IMR-90 (cell line): ENCODE data around the gene CTBP1. TPM values are rescaled to one million over a fixed set of nuclear protein-coding genes. Genes with fewer than 3 reads are reported as not detected.

Source experiments
- ATAC-seq: fragments of 200-7000 bp; cut with Tn5 transposase; 2 replicates; pipeline ENCODE4 v1.9.1; 2020; ENCODE audit warnings: low read depth, mild to moderate bottlenecking, moderate library complexity
- BruUV-seq: library from RNA; stranded (reverse); fragments of 400-500 nt; replicated peaks from 2 replicates; lab custom pipeline; 2021; lab: Mats Ljungman, UMichigan
- CTCF ChIA-PET: fragments of 300-600 bp; formaldehyde crosslinking; extraction: SDS; loops from one replicate; lab custom pipeline; 2021; ENCODE audit warnings: antibody characterized with exemption; lab: Yijun Ruan, JAX
- POLR2A ChIA-PET: fragments of 300-600 bp; sonication (Branson Sonifier 250); formaldehyde crosslinking; loops from one replicate; lab custom pipeline; 2022; ENCODE audit warnings: antibody characterized with exemption; ENCODE audit not compliant: unreplicated experiment; lab: Charles Lee
- DNase-seq: peaks from one replicate; pipeline ENCODE4 v3.0.0; 2013
- H2AFZ ChIP-seq: replicated peaks from 2 replicates; pipeline ENCODE3; 2013; ENCODE audit warnings: low read length, mild to moderate bottlenecking; ENCODE audit not compliant: poor library complexity
- H2AK5ac ChIP-seq: 2 replicates; pipeline ENCODE4 v1.6.1; 2013; ENCODE audit warnings: low read depth, low read length, inconsistent platforms
- H2AK9ac ChIP-seq: replicated peaks from 2 replicates; pipeline ENCODE3; 2013; ENCODE audit warnings: mild to moderate bottlenecking, low read depth, low read length, moderate library complexity; ENCODE audit not compliant: poor library complexity
- H2BK120ac ChIP-seq: 2 replicates; pipeline ENCODE4 v1.6.1; 2013; ENCODE audit warnings: low read depth, low read length, inconsistent platforms
- H2BK15ac ChIP-seq: 3 replicates; pipeline ENCODE4 v1.6.1; 2013; ENCODE audit warnings: low read depth, low read length, inconsistent platforms
- H2BK20ac ChIP-seq: 2 replicates; pipeline ENCODE4 v1.6.1; 2013; ENCODE audit warnings: low read depth, mild to moderate bottlenecking, inconsistent platforms, low read length, moderate library complexity
- H2BK5ac ChIP-seq: 2 replicates; pipeline ENCODE4 v1.6.1; 2013; ENCODE audit warnings: mild to moderate bottlenecking, low read depth, low read length, inconsistent platforms; ENCODE audit not compliant: poor library complexity, severe bottlenecking
- H3K14ac ChIP-seq: replicated peaks from 2 replicates; pipeline ENCODE4 v1.6.1; 2013; ENCODE audit warnings: low read depth, low read length, inconsistent platforms
- H3K18ac ChIP-seq: 2 replicates; pipeline ENCODE4 v1.6.1; 2013; ENCODE audit warnings: low read depth, low read length, control low read depth
- H3K23ac ChIP-seq: 2 replicates; pipeline ENCODE4 v1.6.1; 2013; ENCODE audit warnings: low read depth, low read length, inconsistent platforms
- H3K27ac ChIP-seq: 2 replicates; pipeline ENCODE4 v1.5.1; 2013; ENCODE audit warnings: mild to moderate bottlenecking, control low read depth, low read length; ENCODE audit not compliant: insufficient read depth
- H3K27me3 ChIP-seq: 2 replicates; pipeline ENCODE4 v1.6.1; 2013; ENCODE audit warnings: low read length; ENCODE audit not compliant: control insufficient read depth, insufficient read depth
- H3K36me3 ChIP-seq: 2 replicates; pipeline ENCODE4 v1.6.1; 2013; ENCODE audit warnings: low read length, mixed read lengths; ENCODE audit not compliant: control insufficient read depth, insufficient read depth
- H3K4ac ChIP-seq: 2 replicates; pipeline ENCODE4 v1.6.1; 2013; ENCODE audit warnings: low read depth, low read length, inconsistent platforms
- H3K4me1 ChIP-seq: 2 replicates; pipeline ENCODE4 v1.6.1; 2013; ENCODE audit warnings: low read length, mixed read lengths; ENCODE audit not compliant: control insufficient read depth, insufficient read depth
- H3K4me2 ChIP-seq: 2 replicates; pipeline ENCODE4 v1.6.1; 2013; ENCODE audit warnings: low read depth, mild to moderate bottlenecking, control low read depth, low read length, moderate library complexity
- H3K4me3 ChIP-seq: 2 replicates; pipeline ENCODE4 v1.5.1; 2013; ENCODE audit warnings: low read depth, mild to moderate bottlenecking, control low read depth, low read length, moderate library complexity; ENCODE audit not compliant: insufficient read depth
- H3K56ac ChIP-seq: 2 replicates; pipeline ENCODE4 v1.6.1; 2013; ENCODE audit warnings: low read length, inconsistent platforms; ENCODE audit not compliant: insufficient read depth; ENCODE audit errors: extremely low read depth
- H3K79me1 ChIP-seq, 2 experiments: 2 replicates each; pipeline ENCODE4 v1.6.1; 2013; ENCODE audit warnings: low read length in 2 of 2, inconsistent platforms in 1 of 2, low read depth in 1 of 2
- H3K9ac ChIP-seq: 2 replicates; pipeline ENCODE4 v1.6.1; 2013; ENCODE audit warnings: low read depth, low read length, control low read depth
- H3K9me1 ChIP-seq: 2 replicates; pipeline ENCODE4 v1.6.1; 2013; ENCODE audit warnings: low read length, inconsistent platforms; ENCODE audit not compliant: insufficient read depth
- H3K9me3 ChIP-seq: 2 replicates; pipeline ENCODE4 v1.6.1; 2013; ENCODE audit warnings: low read length; ENCODE audit not compliant: control insufficient read depth, insufficient read depth
- H4K20me1 ChIP-seq: 2 replicates; pipeline ENCODE4 v1.6.1; 2013; ENCODE audit warnings: low read length, inconsistent platforms; ENCODE audit not compliant: insufficient read depth
- H4K5ac ChIP-seq: 2 replicates; pipeline ENCODE4 v1.6.1; 2013; ENCODE audit warnings: mild to moderate bottlenecking, low read depth, low read length, control low read depth
- H4K8ac ChIP-seq, 2 experiments: 2 replicates each; pipeline ENCODE4 v1.6.1; 2013; ENCODE audit warnings: low read depth in 2 of 2, low read length in 2 of 2, control low read depth in 1 of 2, inconsistent platforms in 1 of 2
- H4K91ac ChIP-seq: 2 replicates; pipeline ENCODE4 v1.6.1; 2013; ENCODE audit warnings: low read depth, low read length, inconsistent platforms; ENCODE audit not compliant: insufficient read depth
- MAZ ChIP-seq: IDR thresholded peaks from 2 replicates; pipeline ENCODE4 v1.6.1; 2012; ENCODE audit warnings: low read depth, mild to moderate bottlenecking, low read length, improper control_type of control experiment, moderate library complexity, borderline replicate concordance
- MXI1 ChIP-seq: IDR thresholded peaks from 2 replicates; pipeline ENCODE4 v1.6.1; 2012; ENCODE audit warnings: low read depth, mild to moderate bottlenecking, low read length, moderate library complexity, borderline replicate concordance
- POLR2A ChIP-seq: IDR thresholded peaks from 2 replicates; pipeline ENCODE4 v1.6.1; 2012; ENCODE audit warnings: mild to moderate bottlenecking, low read depth, low read length
- RFX5 ChIP-seq: IDR thresholded peaks from 2 replicates; pipeline ENCODE4 v1.8.0; 2012; ENCODE audit warnings: low read depth, mild to moderate bottlenecking, low read length, moderate library complexity
- SMC3 ChIP-seq: fragments of 150-350 bp; IDR thresholded peaks from 2 replicates; pipeline ENCODE4 v1.6.1; 2016; ENCODE audit warnings: low read depth, mild to moderate bottlenecking, antibody characterized with exemption, low read length, moderate library complexity
- WGBS, 2 experiments: methylation state at CpG; one replicate each; pipeline versions ENCODE4 v1.1.5 to v1.1.7; 2013; ENCODE audit warnings: missing lambda C conversion rate in 2 of 2; ENCODE audit not compliant: insufficient read length in 1 of 2; ENCODE audit errors: extremely low coverage in 2 of 2; 5-methylcytosine and 5-hydroxymethylcytosine counted together
- dilution Hi-C: fragments of 300-500 bp; cut with HindIII; formaldehyde crosslinking; loops from one replicate; pipeline ENCODE4 v1.14.3; 2018; ENCODE audit warnings: low sequenced_read_pairs; ENCODE audit not compliant: unreplicated experiment
- in situ Hi-C: fragments of 300-500 bp; cut with MboI; formaldehyde crosslinking; loops from 3 replicates; pipeline ENCODE4 v1.14.3; 2019; ENCODE audit warnings: low sequenced_read_pairs, inconsistent platforms, mixed read lengths
- intact Hi-C: fragments of 100-400 bp; cut with micrococcal nuclease; formaldehyde crosslinking; loops from 2 replicates; pipeline ENCODE4 v1.10.0; 2022
- polyA plus RNA-seq, 3 experiments: library from polyadenylated mRNA; depleted of rRNA; stranded (reverse); fragments of >200 nt; gene quantifications; 2 replicates each; pipeline ENCODE4 v1.2.3, GENCODE V29; 2012; ENCODE audit warnings: low replicate concordance in 1 of 3
- total RNA-seq: library from RNA; depleted of rRNA; stranded (reverse); fragments of >200 nt; gene quantifications from 2 replicates; pipeline ENCODE4 v1.2.3, GENCODE V29; 2012

The CTBP1 gene
- total and polyA plus RNA-seq, 2 of the 4 experiments (the other 2 are of a cell fraction): 147 to 212 TPM

GRCh38 chr4:1194010-1194900 is 54.7 kb downstream of the CTBP1 start:
- WGBS, 2 experiments: 50% methylated on average over 15 of the region's 52 CpGs; no CpG with 5 or more reads in 1 of the 2 experiments
- intact Hi-C loops (no loop called here), dilution Hi-C loops (no loop called here), in situ Hi-C loops (no loop called here)
- Histone ChIP-seq H2AFZ (peak overlapping the region; percentile 74), H2BK120ac (peak overlapping the region; percentile 94), H2AK5ac (peak overlapping the region; percentile 98), H3K23ac (no peak overlapping the region; the same call in 1 of the 2 replicates), H3K56ac (no peak overlapping the region), H3K36me3 (no peaks in the 10 kb centered on the region; the same call in 1 of the 2 replicates), H2BK20ac (peak overlapping the region; percentile 79), H2AK9ac (peak overlapping the region; percentile 81), H3K79me1 (peaks cover 0 to 39% of the 10 kb centered on the region in 2 experiments; a peak in 2 of 4 replicates), H2BK5ac (peak overlapping the region; percentile 96), H4K91ac (peak overlapping the region; percentile 96), H3K4me2 (no peak overlapping the region), H3K14ac (peak overlapping the region; percentile 60), H3K4me3 (no peak overlapping the region), H3K4ac (peak overlapping the region; percentile 92), H2BK15ac (peak overlapping the region; percentile 78; the same call in 1 of the 3 replicates), H3K27me3 (no peaks in the 10 kb centered on the region), H4K20me1 (no peaks in the 10 kb centered on the region), H3K4me1 (peaks cover 37% of the 10 kb centered on the region), H3K18ac (peak overlapping the region; percentile 76), H3K9ac (peak overlapping the region; percentile 42), H3K9me1 (peaks cover 25% of the 10 kb centered on the region), H4K5ac (peak overlapping the region; percentile 80), H4K8ac (peak overlapping the region; percentile 68 to 82), H3K9me3 (no peaks in the 10 kb centered on the region), H3K27ac (peak overlapping the region; percentile 86)
- no peak for TF ChIP-seq RFX5
- TF ChIP-seq MXI1: no peak
- TF ChIP-seq POLR2A: no peak
- TF ChIP-seq SMC3: no peak
- peak; percentile 72; the same call in 1 of the 2 replicates for TF ChIP-seq MAZ
- ATAC-seq (peak; percentile 2), DNase-seq (peak; percentile 49)
- BruUV-seq: no TSS peak
- ChIA-PET CTCF (no interaction called here), POLR2A (no interaction called here)
